ENCODE measurements around the gene PABPC1L2A.
"Not testable (repeated sequence)": the region's sequence is repeated elsewhere in the genome, so short reads cannot be mapped to it uniquely, and the experiment has no call there.

Gene PABPC1L2A

GRCh38 chrX:73079024-73079562 is at the start of gene PABPC1L2A:
PABPC1L2A (minus strand) TSS chrX:73079512; CDS start chrX:73079386, 126 bp downstream.
- not testable (repeated sequence) for DNase-seq (ENCODE audit: low spot score in 2 of 2); H3K4me1 Mint-ChIP-seq; H3K27ac Mint-ChIP-seq (ENCODE audit: low read depth); H3K9me3 Mint-ChIP-seq; ATAC-seq (replicated peaks; ENCODE audit: extremely low read depth, poor library complexity, severe bottlenecking); H3K36me3 Mint-ChIP-seq (ENCODE audit: insufficient read depth); H3K4me3 Mint-ChIP-seq
- H3K27me3 Mint-ChIP-seq, result peaks cover 10% of the 10 kb centered on the region

- H3K27me3 Mint-ChIP-seq, result peaks cover 13% of the 10 kb centered on the region
- no peaks in the 10 kb centered on the region for H3K9me3 Mint-ChIP-seq
- DNase-seq (ENCODE audit: low spot score in 2 of 2) (no peak), ATAC-seq (replicated peaks; ENCODE audit: extremely low read depth, poor library complexity, severe bottlenecking) (no peak)
- H3K4me1 Mint-ChIP-seq, result no peaks in the 10 kb centered on the region
- H3K27ac Mint-ChIP-seq (ENCODE audit: low read depth), result no peak overlapping the region
- H3K4me3 Mint-ChIP-seq, result no peak overlapping the region
- H3K36me3 Mint-ChIP-seq (ENCODE audit: insufficient read depth), result no peaks in the 10 kb centered on the region
Measured at GRCh38 chrX:73127700-73128241, 48.5 kb upstream of the PABPC1L2A start.

GRCh38 chrX:73126240-73126639 is 46.9 kb upstream of the PABPC1L2A start:
- H3K9me3 Mint-ChIP-seq, result no peaks in the 10 kb centered on the region
- ATAC-seq (replicated peaks; ENCODE audit: extremely low read depth, poor library complexity, severe bottlenecking) (no peak), DNase-seq (ENCODE audit: low spot score in 2 of 2) (no peak)
- no peaks in the 10 kb centered on the region for H3K4me1 Mint-ChIP-seq
- no peaks in the 10 kb centered on the region for H3K36me3 Mint-ChIP-seq (ENCODE audit: insufficient read depth)
- H3K4me3 Mint-ChIP-seq, result no peak overlapping the region
- peaks cover 13% of the 10 kb centered on the region for H3K27me3 Mint-ChIP-seq
- no peak overlapping the region for H3K27ac Mint-ChIP-seq (ENCODE audit: low read depth)

GRCh38 chrX:73099505-73099904 is 20.2 kb upstream of the PABPC1L2A start:
- H3K4me3 Mint-ChIP-seq; ATAC-seq (replicated peaks; ENCODE audit: extremely low read depth, poor library complexity, severe bottlenecking); H3K36me3 Mint-ChIP-seq (ENCODE audit: insufficient read depth); H3K27ac Mint-ChIP-seq (ENCODE audit: low read depth); H3K4me1 Mint-ChIP-seq; H3K9me3 Mint-ChIP-seq; H3K27me3 Mint-ChIP-seq; DNase-seq (ENCODE audit: low spot score in 2 of 2): not testable (repeated sequence)

- not testable (repeated sequence) for DNase-seq (ENCODE audit: low spot score in 2 of 2); H3K36me3 Mint-ChIP-seq (ENCODE audit: insufficient read depth); H3K4me3 Mint-ChIP-seq; H3K9me3 Mint-ChIP-seq; ATAC-seq (replicated peaks; ENCODE audit: extremely low read depth, poor library complexity, severe bottlenecking); H3K4me1 Mint-ChIP-seq; H3K27me3 Mint-ChIP-seq; H3K27ac Mint-ChIP-seq (ENCODE audit: low read depth)
Measured at GRCh38 chrX:73086766-73087165, 7.5 kb upstream of the PABPC1L2A start.

GRCh38 chrX:73079884-73080283 is 572 bp upstream of the PABPC1L2A start:
- not testable (repeated sequence) for ATAC-seq (replicated peaks; ENCODE audit: extremely low read depth, poor library complexity, severe bottlenecking); H3K27ac Mint-ChIP-seq (ENCODE audit: low read depth); H3K36me3 Mint-ChIP-seq (ENCODE audit: insufficient read depth); H3K9me3 Mint-ChIP-seq; DNase-seq (ENCODE audit: low spot score in 2 of 2); H3K4me1 Mint-ChIP-seq; H3K4me3 Mint-ChIP-seq
- peaks cover 10% of the 10 kb centered on the region for H3K27me3 Mint-ChIP-seq

- H3K36me3 Mint-ChIP-seq (ENCODE audit: insufficient read depth); DNase-seq (ENCODE audit: low spot score in 2 of 2); H3K9me3 Mint-ChIP-seq; H3K27ac Mint-ChIP-seq (ENCODE audit: low read depth); ATAC-seq (replicated peaks; ENCODE audit: extremely low read depth, poor library complexity, severe bottlenecking); H3K4me1 Mint-ChIP-seq; H3K4me3 Mint-ChIP-seq: not testable (repeated sequence)
- H3K27me3 Mint-ChIP-seq, result peaks cover 10% of the 10 kb centered on the region
Measured at GRCh38 chrX:73078597-73078996, 715 bp downstream of the PABPC1L2A start.

GRCh38 chrX:73076838-73077237 is 2.5 kb downstream of the PABPC1L2A start:
- DNase-seq (ENCODE audit: low spot score in 2 of 2) (no peak), ATAC-seq (replicated peaks; ENCODE audit: extremely low read depth, poor library complexity, severe bottlenecking) (no peak)
- Mint-ChIP-seq H3K4me3 (no peak overlapping the region), H3K27me3 (peaks cover 10% of the 10 kb centered on the region), H3K9me3 (no peaks in the 10 kb centered on the region), H3K4me1 (no peaks in the 10 kb centered on the region), H3K36me3 (ENCODE audit: insufficient read depth) (no peaks in the 10 kb centered on the region), H3K27ac (ENCODE audit: low read depth) (no peak overlapping the region)

GRCh38 chrX:73069365-73070035 is 9.8 kb downstream of the PABPC1L2A start:
- Mint-ChIP-seq H3K4me3 (no peak overlapping the region), H3K36me3 (ENCODE audit: insufficient read depth) (no peaks in the 10 kb centered on the region), H3K4me1 (no peaks in the 10 kb centered on the region), H3K9me3 (no peaks in the 10 kb centered on the region), H3K27me3 (no peaks in the 10 kb centered on the region), H3K27ac (ENCODE audit: low read depth) (no peak overlapping the region)
- DNase-seq (ENCODE audit: low spot score in 2 of 2) (no peak), ATAC-seq (replicated peaks; ENCODE audit: extremely low read depth, poor library complexity, severe bottlenecking) (no peak)

GRCh38 chrX:73068467-73069364 is 10.6 kb downstream of the PABPC1L2A start:
- Mint-ChIP-seq H3K27me3 (no peaks in the 10 kb centered on the region), H3K27ac (ENCODE audit: low read depth) (no peak overlapping the region), H3K36me3 (ENCODE audit: insufficient read depth) (no peaks in the 10 kb centered on the region), H3K4me1 (no peaks in the 10 kb centered on the region), H3K4me3 (no peak overlapping the region), H3K9me3 (no peaks in the 10 kb centered on the region)
- DNase-seq (ENCODE audit: low spot score in 2 of 2), result no peak
- ATAC-seq (replicated peaks; ENCODE audit: extremely low read depth, poor library complexity, severe bottlenecking), result no peak

- not testable (repeated sequence) for H3K36me3 Mint-ChIP-seq (ENCODE audit: insufficient read depth); ATAC-seq (replicated peaks; ENCODE audit: extremely low read depth, poor library complexity, severe bottlenecking); H3K9me3 Mint-ChIP-seq; H3K4me1 Mint-ChIP-seq; DNase-seq (ENCODE audit: low spot score in 2 of 2); H3K27me3 Mint-ChIP-seq; H3K4me3 Mint-ChIP-seq; H3K27ac Mint-ChIP-seq (ENCODE audit: low read depth)
Measured at GRCh38 chrX:73067761-73068466, 11.4 kb downstream of the PABPC1L2A start.

GRCh38 chrX:73028876-73029275 is 50.4 kb downstream of the PABPC1L2A start:
- H3K27ac Mint-ChIP-seq (ENCODE audit: low read depth), result no peak overlapping the region
- H3K27me3 Mint-ChIP-seq, result peaks cover 10% of the 10 kb centered on the region
- H3K9me3 Mint-ChIP-seq, result peaks cover 10% of the 10 kb centered on the region
- no peak for ATAC-seq (replicated peaks; ENCODE audit: extremely low read depth, poor library complexity, severe bottlenecking)
- H3K36me3 Mint-ChIP-seq (ENCODE audit: insufficient read depth), result no peaks in the 10 kb centered on the region
- no peaks in the 10 kb centered on the region for H3K4me1 Mint-ChIP-seq
- no peak for DNase-seq (ENCODE audit: low spot score in 2 of 2)
- H3K4me3 Mint-ChIP-seq, result no peak overlapping the region

Measured in central memory CD8-positive, alpha-beta T cell (primary cell).